CD14-positive monocyte (primary cell): ENCODE results near the gene MUC5B. TPM values are rescaled to one million over a fixed set of nuclear protein-coding genes. Genes with fewer than 3 reads are reported as not detected.

ENCODE experiments used
- DNase-seq, 3 donors: peaks; one replicate each; pipeline ENCODE4 v3.0.0-alpha.2; 2011 to 2022
- H2AFZ ChIP-seq: 2 replicates; pipeline ENCODE4 v1.6.0; 2012; ENCODE audit warnings: mild to moderate bottlenecking, low read depth, low read length, inconsistent platforms; ENCODE audit not compliant: insufficient read depth, poor library complexity, severe bottlenecking
- H3K27ac ChIP-seq, 2 donors: 1 replicate in 1 of 2; 2 replicates in 1 of 2; pipeline ENCODE4 v1.5.1; 2012 to 2013; ENCODE audit warnings: low read length in 2 of 2, control low read depth in 1 of 2, inconsistent platforms in 1 of 2, low read depth in 1 of 2, mild to moderate bottlenecking in 1 of 2
- H3K27me3 ChIP-seq, 2 donors: one replicate each; pipeline versions ENCODE4 v1.6.0 to v1.6.1; 2011 to 2013; ENCODE audit warnings: low read length in 2 of 2; ENCODE audit not compliant: control insufficient read depth in 2 of 2, insufficient read depth in 2 of 2
- H3K36me3 ChIP-seq, 2 donors: replicated peaks in 1 of 2; 1 replicate in 1 of 2; 2 replicates in 1 of 2; pipeline versions ENCODE4 v1.5.1 to v1.6.1; 2012 to 2013; ENCODE audit warnings: low read length in 2 of 2, control low read depth in 1 of 2, inconsistent platforms in 1 of 2, mild to moderate bottlenecking in 1 of 2; ENCODE audit not compliant: insufficient read depth in 2 of 2, control insufficient read depth in 1 of 2
- H3K4me1 ChIP-seq, 2 donors: 1 replicate in 1 of 2; 2 replicates in 1 of 2; pipeline versions ENCODE4 v1.5.1 to v1.6.1; 2012 to 2013; ENCODE audit warnings: low read length in 2 of 2, control low read depth in 1 of 2, inconsistent platforms in 1 of 2, mild to moderate bottlenecking in 1 of 2, moderate library complexity in 1 of 2; ENCODE audit not compliant: insufficient read depth in 2 of 2, control insufficient read depth in 1 of 2
- H3K4me2 ChIP-seq: replicated peaks from 2 replicates; pipeline ENCODE3; 2012; ENCODE audit warnings: low read length, moderate library complexity, mild to moderate bottlenecking; ENCODE audit not compliant: poor library complexity, severe bottlenecking; ENCODE audit errors: extremely low read depth
- H3K4me3 ChIP-seq, 3 experiments: fragments of 200-600 bp in 1 of 3; sonication (generic) in 1 of 3; replicated peaks in 1 of 3; 1 replicate in 2 of 3; 2 replicates in 1 of 3; pipeline ENCODE4 v1.5.1; 2011 to 2013; ENCODE audit warnings: low read length in 3 of 3, mild to moderate bottlenecking in 3 of 3, control low read depth in 2 of 3, low read depth in 2 of 3, inconsistent platforms in 1 of 3, moderate library complexity in 1 of 3
- H3K79me2 ChIP-seq: 2 replicates; pipeline ENCODE4 v1.6.0; 2012; ENCODE audit warnings: mild to moderate bottlenecking, control low read depth, inconsistent platforms, low read length, moderate library complexity; ENCODE audit not compliant: insufficient read depth
- H3K9ac ChIP-seq: 2 replicates; pipeline ENCODE4 v1.6.0; 2017; ENCODE audit warnings: low read length, mild to moderate bottlenecking; ENCODE audit not compliant: insufficient read depth, poor library complexity, severe bottlenecking
- H3K9me3 ChIP-seq, 2 donors: replicated peaks in 1 of 2; 1 replicate in 1 of 2; 2 replicates in 1 of 2; pipeline versions ENCODE4 v1.5.1 to v1.6.1; 2012 to 2013; ENCODE audit warnings: low read length in 2 of 2, control low read depth in 1 of 2; ENCODE audit not compliant: control insufficient read depth in 1 of 2, insufficient read depth in 1 of 2
- H4K20me1 ChIP-seq: 2 replicates; pipeline ENCODE4 v1.6.0; 2012; ENCODE audit warnings: mild to moderate bottlenecking, low read length, control low read depth, moderate library complexity; ENCODE audit not compliant: insufficient read depth
- H3K27ac Mint-ChIP-seq, 7 donors: one replicate each; pipeline ENCODE4 v1.8.0; 2020; ENCODE audit warnings: mild to moderate bottlenecking in 7 of 7, mixed read lengths in 7 of 7, moderate library complexity in 6 of 7, inconsistent platforms in 2 of 7
- H3K27me3 Mint-ChIP-seq, 3 donors: one replicate each; pipeline ENCODE4 v1.8.0; 2021 to 2022; ENCODE audit warnings: low read depth in 3 of 3, mild to moderate bottlenecking in 3 of 3, mixed read lengths in 3 of 3, moderate library complexity in 3 of 3, inconsistent platforms in 1 of 3
- H3K36me3 Mint-ChIP-seq, 2 donors: one replicate each; pipeline ENCODE4 v1.8.0; 2020; ENCODE audit warnings: mixed read lengths in 2 of 2, inconsistent platforms in 1 of 2, mild to moderate bottlenecking in 1 of 2
- H3K4me1 Mint-ChIP-seq: one replicate; pipeline ENCODE4 v1.8.0; 2020; ENCODE audit warnings: mild to moderate bottlenecking, mixed read lengths
- H3K4me3 Mint-ChIP-seq, 2 donors: one replicate each; pipeline ENCODE4 v1.8.0; 2020; ENCODE audit warnings: mild to moderate bottlenecking in 2 of 2, mixed read lengths in 2 of 2, moderate library complexity in 1 of 2
- H3K9me3 Mint-ChIP-seq, 7 donors: one replicate each; pipeline ENCODE4 v1.8.0; 2020 to 2022; ENCODE audit warnings: mixed read lengths in 7 of 7, mild to moderate bottlenecking in 6 of 7, moderate library complexity in 6 of 7, inconsistent platforms in 2 of 7
- CTCF ChIP-seq: fragments of 200-600 bp; IDR thresholded peaks from one replicate; pipeline ENCODE4 v1.8.0; 2022; ENCODE audit warnings: antibody characterized with exemption, mild to moderate bottlenecking
- WGBS: methylation state at CpG from one replicate; pipeline ENCODE4 v1.1.5; 2013; ENCODE audit warnings: missing lambda C conversion rate; ENCODE audit not compliant: insufficient coverage; 5-methylcytosine and 5-hydroxymethylcytosine counted together
- intact Hi-C, 2 donors: fragments of 100-400 bp; cut with micrococcal nuclease; formaldehyde crosslinking; loops; one replicate each; pipeline versions ENCODE4 v1.15.0 to v1.15.1; 2023
- polyA plus RNA-seq, 3 donors: library from polyadenylated mRNA; depleted of rRNA in 1 of 3; unstranded in 2 of 3; stranded (reverse) in 1 of 3; fragments of 300-500 nt in 2 of 3; fragments of >200 nt in 1 of 3; fragmentation: Illumina TruSeq in 2 of 3; gene quantifications; 1 replicate in 2 of 3; 2 replicates in 1 of 3; pipeline ENCODE4 v1.2.3, GENCODE V29; 2012 to 2021

Gene MUC5B
- polyA plus RNA-seq, 3 donors = not detected

GRCh38 chr11:1203505-1204271 lies 19.2 kb upstream of the MUC5B start:
- Histone ChIP-seq H3K27ac (no peak overlapping the region), H3K4me2 (no peak overlapping the region), H4K20me1 (no peaks in the 10 kb centered on the region), H3K9ac (no peak overlapping the region), H3K27me3 (no peaks in the 10 kb centered on the region), H2AFZ (no peak overlapping the region), H3K4me1 (no peaks in the 10 kb centered on the region), H3K9me3 (no peaks in the 10 kb centered on the region), H3K79me2 (no peaks in the 10 kb centered on the region), H3K4me3 (no peak overlapping the region), H3K36me3 (no peaks in the 10 kb centered on the region)
- 79% methylated on average over 22 of the region's 30 CpGs for WGBS
- Mint-ChIP-seq H3K27ac (no peak overlapping the region), H3K36me3 (no peaks in the 10 kb centered on the region), H3K9me3 (no peaks in the 10 kb centered on the region), H3K4me3 (no peak overlapping the region), H3K27me3 (peaks cover 2 to 4% (median 3%) of the 10 kb centered on the region in 3 donors), H3K4me1 (no peaks in the 10 kb centered on the region)
- intact Hi-C loops = loop anchor here in 1 of 2 donors (2.0 to 5.0 kb wide), 2 partner anchors 311 to 369 kb away; partner anchors contain the start of gene DUSP8
- TF ChIP-seq CTCF = no peak
- no peak for DNase-seq

GRCh38 chr11:1204381-1205101 lies 18.3 kb upstream of the MUC5B start:
- Histone ChIP-seq H3K27me3 (no peaks in the 10 kb centered on the region), H3K4me2 (no peak overlapping the region), H4K20me1 (no peaks in the 10 kb centered on the region), H3K27ac (no peak overlapping the region), H3K4me3 (no peak overlapping the region), H3K36me3 (no peaks in the 10 kb centered on the region), H3K9me3 (peaks cover 0 to 8% of the 10 kb centered on the region in 2 donors), H3K79me2 (no peaks in the 10 kb centered on the region), H2AFZ (no peak overlapping the region), H3K4me1 (no peaks in the 10 kb centered on the region), H3K9ac (no peak overlapping the region)
- DNase-seq = no peak
- 91% methylated on average over 21 of the region's 22 CpGs for WGBS
- Mint-ChIP-seq H3K27me3 (peaks cover 1 to 8% (median 4%) of the 10 kb centered on the region in 3 donors), H3K9me3 (peaks cover 0 to 4% (median 2%) of the 10 kb centered on the region in 7 donors), H3K36me3 (no peaks in the 10 kb centered on the region), H3K4me1 (no peaks in the 10 kb centered on the region), H3K4me3 (no peak overlapping the region), H3K27ac (no peak overlapping the region)
- intact Hi-C loops = loop anchor here in 1 of 2 donors (5.0 kb wide), 1 partner anchor 368 kb away; the partner anchor contains the start of gene DUSP8
- TF ChIP-seq CTCF = no peak
